ENCODE data around the gene GRB2. TPM values are rescaled to one million over a fixed set of nuclear protein-coding genes. Genes with fewer than 3 reads are reported as not detected.
A peak's percentile ranks its signal among the peaks of the same experiment; 100 is the strongest.

GRB2 gene
- total and polyA plus RNA-seq, 2 donors = 63.1 to 93.9 TPM

- H3K27ac ChIP-seq (ENCODE audit: low read depth) = peak overlapping the region; percentile 68
- peak overlapping the region; percentile 97 for H3K4me3 ChIP-seq (ENCODE audit: low read depth, low read length)
- no peaks in the 10 kb centered on the region for H3K36me3 ChIP-seq (ENCODE audit: insufficient read depth)
- under 1% methylated on average over 37 of the region's 37 CpGs for WGBS
- no peaks in the 10 kb centered on the region for H3K4me1 ChIP-seq (ENCODE audit: insufficient read depth)
- no peak for DNase-seq (ENCODE audit: extremely low spot score)
Measured at GRCh38 chr17:75404731-75405364, 630 bp downstream of the GRB2 start.

DNA sequence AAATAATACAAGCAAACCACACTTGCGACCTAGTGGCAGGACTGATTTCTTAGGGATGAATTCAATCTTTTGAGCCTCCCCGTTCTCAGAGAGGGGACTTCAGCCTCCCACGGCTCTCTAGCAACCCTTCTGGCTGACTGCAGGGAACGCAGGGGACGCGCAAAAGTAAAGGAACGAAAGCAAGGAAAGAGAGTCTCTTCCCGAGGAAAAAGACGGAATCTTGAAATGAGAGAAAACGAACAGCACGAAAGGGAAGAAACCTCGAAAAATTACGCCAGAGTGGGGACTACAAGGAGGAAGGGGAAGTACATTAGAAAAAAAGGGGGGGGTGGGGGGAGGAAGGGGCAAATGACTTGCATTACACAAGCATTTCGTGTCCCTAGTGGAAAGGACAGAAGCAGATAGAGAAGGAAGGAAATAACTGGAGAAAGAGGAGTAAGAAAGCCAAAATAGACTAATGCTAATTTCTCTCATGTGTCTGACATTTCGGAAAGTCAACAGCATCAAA is 1.2 kb downstream of the GRB2 start:
- peak; percentile 61 for DNase-seq (ENCODE audit: extremely low spot score)
- Histone ChIP-seq H3K4me1 (ENCODE audit: insufficient read depth) (no peaks in the 10 kb centered on the region), H3K36me3 (ENCODE audit: insufficient read depth) (no peaks in the 10 kb centered on the region), H3K27ac (ENCODE audit: low read depth) (no peak overlapping the region), H3K4me3 (ENCODE audit: low read depth, low read length) (peak overlapping the region; percentile 97)
- WGBS = under 1% methylated on average over 15 of the region's 15 CpGs

DNA sequence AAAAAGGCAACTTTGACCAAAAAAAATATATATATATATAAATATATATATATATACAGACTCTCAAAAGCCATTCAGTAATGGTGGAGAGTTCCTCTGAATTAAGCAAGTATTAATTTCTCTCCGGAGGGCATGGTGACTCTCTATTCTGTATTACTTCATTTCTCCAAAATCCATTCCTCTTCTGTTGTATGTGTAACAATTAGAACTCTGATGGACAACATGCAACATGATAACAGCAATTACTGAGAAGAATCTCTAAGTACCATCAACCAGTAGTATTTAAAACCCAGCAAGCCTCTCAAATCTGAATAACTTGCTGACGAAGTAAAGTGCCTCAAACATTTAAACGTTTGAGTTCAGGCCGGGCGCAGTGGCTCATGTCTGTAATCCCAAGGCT is 2.3 kb downstream of the GRB2 start:
- H3K4me1 ChIP-seq (ENCODE audit: insufficient read depth) = no peaks in the 10 kb centered on the region
- H3K4me3 ChIP-seq (ENCODE audit: low read depth, low read length) = peak overlapping the region; percentile 19
- H3K36me3 ChIP-seq (ENCODE audit: insufficient read depth) = no peaks in the 10 kb centered on the region
- 75% methylated on average over 5 of the region's 5 CpGs for WGBS
- no peak for DNase-seq (ENCODE audit: extremely low spot score)
- H3K27ac ChIP-seq (ENCODE audit: low read depth) = no peak overlapping the region

DNA sequence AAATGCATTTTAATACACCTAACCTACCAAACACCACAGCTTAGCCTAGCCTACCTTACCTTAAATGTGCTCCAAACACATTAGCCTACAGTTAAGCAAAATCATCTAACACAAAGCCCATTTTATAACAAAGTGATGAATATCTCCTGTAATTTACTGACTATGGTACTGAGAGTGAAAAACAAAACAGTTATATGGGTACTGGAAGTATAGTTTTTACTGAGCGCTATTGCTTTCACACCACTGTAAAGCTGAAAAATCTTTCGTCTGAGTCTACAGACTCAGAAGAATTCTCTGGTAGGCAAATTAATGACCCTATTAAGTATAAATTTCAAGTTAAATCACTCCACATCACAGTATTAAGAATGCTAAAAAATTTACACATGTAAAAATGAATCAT is 3.5 kb downstream of the GRB2 start:
- Histone ChIP-seq H3K36me3 (ENCODE audit: insufficient read depth) (no peaks in the 10 kb centered on the region), H3K27ac (ENCODE audit: low read depth) (no peak overlapping the region), H3K4me3 (ENCODE audit: low read depth, low read length) (no peak overlapping the region), H3K4me1 (ENCODE audit: insufficient read depth) (no peaks in the 10 kb centered on the region)
- no peak for DNase-seq (ENCODE audit: extremely low spot score)
- WGBS = 88% methylated on average over 2 of the region's 2 CpGs

DNA sequence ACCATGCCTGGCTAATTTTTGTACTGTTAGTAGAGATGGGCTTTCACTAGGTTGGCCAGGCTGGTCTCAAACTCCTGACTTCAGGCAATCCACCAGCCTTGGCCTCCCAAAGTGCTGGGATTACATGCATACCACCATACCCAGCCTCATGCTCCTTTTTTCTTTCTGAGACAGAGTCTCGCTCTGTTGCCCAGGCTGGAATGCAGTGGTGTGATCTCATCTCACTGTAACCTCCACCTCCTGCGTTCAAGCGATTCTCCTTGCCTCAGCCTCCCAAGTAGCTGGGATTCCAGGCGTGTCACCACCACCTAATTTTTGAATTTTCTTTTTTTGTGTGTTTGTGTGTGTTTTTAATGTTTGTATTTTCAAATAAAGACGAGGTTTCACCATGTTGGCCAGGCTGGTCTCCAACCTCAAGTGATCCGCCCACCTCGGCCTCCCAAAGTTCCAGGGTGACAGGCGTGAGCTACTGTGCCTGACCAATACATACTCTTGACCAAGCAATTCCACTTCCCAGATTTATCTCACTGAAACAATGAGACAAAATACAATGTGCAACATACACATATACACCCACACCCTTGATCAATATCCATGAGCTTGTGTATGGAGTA is 5.0 kb downstream of the GRB2 start:
- DNase-seq (ENCODE audit: extremely low spot score) = no peak
- Histone ChIP-seq H3K4me1 (ENCODE audit: insufficient read depth) (no peaks in the 10 kb centered on the region), H3K27ac (ENCODE audit: low read depth) (no peak overlapping the region), H3K4me3 (ENCODE audit: low read depth, low read length) (no peak overlapping the region), H3K36me3 (ENCODE audit: insufficient read depth) (no peaks in the 10 kb centered on the region)
- 94% methylated on average over 8 of the region's 8 CpGs for WGBS

- Histone ChIP-seq H3K36me3 (ENCODE audit: insufficient read depth) (no peaks in the 10 kb centered on the region), H3K27ac (ENCODE audit: low read depth) (no peak overlapping the region), H3K4me3 (ENCODE audit: low read depth, low read length) (no peak overlapping the region), H3K4me1 (ENCODE audit: insufficient read depth) (no peaks in the 10 kb centered on the region)
- DNase-seq (ENCODE audit: extremely low spot score) = no peak
- 95% methylated on average over 4 of the region's 4 CpGs for WGBS
Measured at GRCh38 chr17:75398279-75398678, 7.2 kb downstream of the GRB2 start.

- DNase-seq (ENCODE audit: extremely low spot score) = no peak
- Histone ChIP-seq H3K36me3 (ENCODE audit: insufficient read depth) (no peaks in the 10 kb centered on the region), H3K4me3 (ENCODE audit: low read depth, low read length) (no peak overlapping the region), H3K4me1 (ENCODE audit: insufficient read depth) (no peaks in the 10 kb centered on the region), H3K27ac (ENCODE audit: low read depth) (no peak overlapping the region)
- 85% methylated on average over 1 of the region's 1 CpG for WGBS
Measured at GRCh38 chr17:75397217-75397616, 8.3 kb downstream of the GRB2 start.

DNA sequence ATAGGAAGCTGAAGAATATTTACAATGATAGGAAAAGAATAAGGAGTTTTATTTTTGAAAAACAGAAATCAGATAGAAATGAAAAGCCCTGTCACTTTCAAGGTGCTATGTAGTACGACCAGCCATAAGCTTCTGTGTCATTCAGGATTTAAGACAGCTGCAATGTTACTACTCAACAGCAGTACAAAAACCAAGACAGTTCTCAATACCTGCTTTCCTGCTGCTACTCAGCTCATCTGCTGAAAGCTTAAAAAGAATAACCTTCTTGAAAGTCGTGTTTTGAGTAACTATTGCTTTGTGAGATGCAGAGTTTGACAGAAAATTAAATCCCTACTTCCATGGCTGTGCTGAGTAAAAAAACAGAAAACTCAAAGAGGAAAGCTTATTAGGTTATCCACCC is 8.7 kb downstream of the GRB2 start:
- no peak for DNase-seq (ENCODE audit: extremely low spot score)
- Histone ChIP-seq H3K4me1 (ENCODE audit: insufficient read depth) (no peaks in the 10 kb centered on the region), H3K36me3 (ENCODE audit: insufficient read depth) (no peaks in the 10 kb centered on the region), H3K4me3 (ENCODE audit: low read depth, low read length) (no peak overlapping the region), H3K27ac (ENCODE audit: low read depth) (no peak overlapping the region)
- WGBS = 68% methylated on average over 2 of the region's 2 CpGs

DNA sequence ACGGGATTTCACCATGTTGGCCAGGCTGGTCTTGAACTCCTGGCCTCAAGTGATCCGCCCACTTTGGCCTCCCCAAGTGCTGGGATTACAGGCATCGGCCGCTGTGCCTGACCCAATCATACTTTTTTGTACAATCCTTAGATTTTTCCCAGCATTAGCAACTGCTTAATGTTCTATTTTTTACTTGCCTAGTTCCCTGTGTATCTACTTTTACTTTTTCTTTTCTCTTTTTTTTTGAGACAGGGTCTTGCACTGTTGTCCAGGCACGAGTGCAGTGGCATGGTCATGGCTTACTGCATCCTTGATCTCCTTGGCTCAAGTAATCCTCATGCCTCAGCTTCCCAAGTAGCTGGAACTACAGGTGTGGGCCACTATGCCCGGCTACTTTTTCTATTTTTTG is 9.5 kb downstream of the GRB2 start:
- Histone ChIP-seq H3K4me3 (ENCODE audit: low read depth, low read length) (no peak overlapping the region), H3K27ac (ENCODE audit: low read depth) (no peak overlapping the region), H3K4me1 (ENCODE audit: insufficient read depth) (no peaks in the 10 kb centered on the region), H3K36me3 (ENCODE audit: insufficient read depth) (no peaks in the 10 kb centered on the region)
- DNase-seq (ENCODE audit: extremely low spot score) = no peak
- WGBS = 88% methylated on average over 6 of the region's 6 CpGs

DNA sequence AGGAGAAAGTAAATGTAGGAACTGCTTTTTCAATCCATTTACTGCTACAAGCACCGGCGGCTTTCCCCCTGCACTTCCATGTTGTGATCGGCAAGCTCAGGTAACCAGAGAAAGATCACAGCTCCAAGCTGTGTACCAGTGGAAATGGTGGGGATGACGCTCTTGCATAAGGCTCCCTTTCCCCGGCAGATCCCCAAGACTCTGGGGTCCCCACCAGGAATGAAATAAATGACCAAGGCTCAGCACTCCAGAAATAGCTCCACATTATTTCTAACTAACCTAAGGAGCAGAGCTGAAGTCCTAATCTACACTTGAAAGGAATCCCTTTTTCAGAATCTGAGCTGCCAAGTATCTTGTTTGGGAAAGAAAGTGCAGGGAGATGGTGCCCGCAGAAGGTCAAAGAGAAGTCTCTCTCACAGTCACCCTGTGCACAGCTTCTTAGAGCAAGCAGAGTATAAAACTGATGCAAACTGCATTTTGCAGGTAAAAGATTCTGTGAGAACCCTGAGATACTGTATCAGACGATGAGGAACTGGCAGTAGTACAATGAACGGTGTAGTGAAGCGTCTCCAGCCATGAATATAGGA is 11.1 kb downstream of the GRB2 start:
- Histone ChIP-seq H3K36me3 (ENCODE audit: insufficient read depth) (no peaks in the 10 kb centered on the region), H3K4me1 (ENCODE audit: insufficient read depth) (no peaks in the 10 kb centered on the region), H3K27ac (ENCODE audit: low read depth) (no peak overlapping the region), H3K4me3 (ENCODE audit: low read depth, low read length) (peak overlapping the region; percentile 48)
- DNase-seq (ENCODE audit: extremely low spot score) = no peak
- 6% methylated on average over 9 of the region's 9 CpGs for WGBS

DNA sequence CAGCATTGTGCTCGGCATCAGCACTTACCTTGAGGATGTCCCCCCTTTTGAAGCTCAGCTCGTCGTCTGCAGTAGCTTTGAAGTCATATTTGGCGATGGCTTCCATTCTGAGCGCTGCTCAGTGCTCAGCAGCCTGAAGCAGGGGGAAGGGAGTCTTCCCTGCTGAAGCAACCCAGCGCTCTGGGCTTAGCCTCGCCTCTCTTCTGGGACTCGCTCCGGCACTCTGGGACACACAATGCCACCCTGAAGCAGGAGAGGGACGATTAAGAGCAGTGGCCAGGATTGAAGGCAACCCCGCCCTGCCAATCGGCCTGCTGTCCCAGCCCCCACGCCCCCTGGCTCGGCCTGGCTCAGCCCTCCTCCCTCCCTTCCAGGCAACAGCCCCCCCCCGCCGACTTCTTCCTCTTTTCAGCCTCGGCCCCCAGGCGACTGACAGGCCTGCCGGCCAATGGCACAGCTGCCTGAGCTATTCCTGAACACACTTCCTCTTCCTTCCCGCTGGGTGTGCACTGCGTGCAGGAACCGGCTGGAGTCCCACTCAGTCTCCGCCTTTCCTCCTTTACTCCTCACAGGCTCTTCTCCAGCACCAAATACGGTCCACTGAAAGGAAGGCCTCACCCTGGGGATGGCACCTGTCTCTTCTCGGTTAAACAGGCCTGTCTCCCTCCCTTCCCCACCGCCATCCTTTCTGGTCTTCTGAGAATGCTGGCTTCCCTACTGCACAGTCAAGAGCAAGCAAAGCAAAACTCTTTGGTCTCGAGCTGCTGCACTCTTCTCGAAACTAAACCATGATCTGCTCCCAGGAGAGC is 11.8 kb downstream of the GRB2 start:
- peak overlapping the region; percentile 28 for H3K27ac ChIP-seq (ENCODE audit: low read depth)
- H3K4me3 ChIP-seq (ENCODE audit: low read depth, low read length) = peak overlapping the region; percentile 48
- peak; percentile 95 for DNase-seq (ENCODE audit: extremely low spot score)
- WGBS = under 1% methylated on average over 28 of the region's 28 CpGs
- H3K36me3 ChIP-seq (ENCODE audit: insufficient read depth) = no peaks in the 10 kb centered on the region
- no peaks in the 10 kb centered on the region for H3K4me1 ChIP-seq (ENCODE audit: insufficient read depth)

- no peaks in the 10 kb centered on the region for H3K36me3 ChIP-seq (ENCODE audit: insufficient read depth)
- no peak for DNase-seq (ENCODE audit: extremely low spot score)
- H3K27ac ChIP-seq (ENCODE audit: low read depth) = no peak overlapping the region
- WGBS = 23% methylated on average over 3 of the region's 3 CpGs
- no peaks in the 10 kb centered on the region for H3K4me1 ChIP-seq (ENCODE audit: insufficient read depth)
- H3K4me3 ChIP-seq (ENCODE audit: low read depth, low read length) = no peak overlapping the region
Measured at GRCh38 chr17:75392559-75392958, 12.9 kb downstream of the GRB2 start.

DNA sequence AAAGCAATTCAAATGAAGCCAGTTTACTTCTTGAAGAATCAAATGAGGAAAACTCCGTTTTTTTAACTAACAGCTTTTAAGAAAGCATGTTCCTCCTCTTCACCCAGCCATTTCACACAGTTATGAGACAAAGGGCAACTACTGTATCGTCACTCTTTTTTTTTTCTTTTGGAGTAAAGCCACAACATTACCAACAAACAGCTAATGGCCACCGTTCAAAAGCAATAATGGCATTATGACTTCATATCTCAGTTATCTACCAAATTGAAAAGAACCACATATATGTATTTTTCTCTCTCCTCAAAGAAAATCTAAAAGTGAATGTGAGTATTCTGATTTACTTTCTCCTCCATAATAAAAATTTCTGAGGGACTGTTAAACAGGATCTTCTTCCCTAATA is 14.5 kb downstream of the GRB2 start:
- Histone ChIP-seq H3K4me3 (ENCODE audit: low read depth, low read length) (no peak overlapping the region), H3K27ac (ENCODE audit: low read depth) (no peak overlapping the region)

More for the DNA sequence above, 14.5 kb downstream of the GRB2 start:
- Histone ChIP-seq H3K36me3 (ENCODE audit: insufficient read depth) (no peaks in the 10 kb centered on the region), H3K4me1 (ENCODE audit: insufficient read depth) (no peaks in the 10 kb centered on the region)
- WGBS = 47% methylated on average over 3 of the region's 3 CpGs
- DNase-seq (ENCODE audit: extremely low spot score) = no peak
